NCI-H2196 (cell line): ENCODE results near the gene TNIP1.

ENCODE experiments used
- DNase-seq: peaks from one replicate; lab custom pipeline; 2025; ENCODE audit not compliant: unreplicated experiment; lab: John Stamatoyannopoulos, UW

TNIP1 gene

GRCh38 chr5:151085517-151086041 lies 4.7 kb upstream of the TNIP1 start:
- no peak for DNase-seq

- DNase-seq: no peak
Observed at GRCh38 chr5:151084363-151084762, 3.5 kb upstream of the TNIP1 start.

- no peak for DNase-seq
Observed at GRCh38 chr5:151083081-151083676, 2.3 kb upstream of the TNIP1 start.

- no peak for DNase-seq
Observed at GRCh38 chr5:151082282-151082902, 1.6 kb upstream of the TNIP1 start.

- no peak for DNase-seq
Observed at GRCh38 chr5:151081431-151082281, 822 bp upstream of the TNIP1 start.

- DNase-seq: no peak
Observed at GRCh38 chr5:151079838-151080612, 809 bp downstream of the TNIP1 start.

- DNase-seq: no peak
Observed at GRCh38 chr5:151078490-151079262, 2.2 kb downstream of the TNIP1 start.

GRCh38 chr5:151077967-151078366 lies 2.9 kb downstream of the TNIP1 start:
- no peak for DNase-seq

- DNase-seq: no peak
Observed at GRCh38 chr5:151077419-151077818, 3.4 kb downstream of the TNIP1 start.

GRCh38 chr5:151076616-151077015 lies 4.2 kb downstream of the TNIP1 start:
- DNase-seq: no peak

- DNase-seq: no peak
Observed at GRCh38 chr5:151075698-151076331, 5.0 kb downstream of the TNIP1 start.

GRCh38 chr5:151074557-151074956 lies 6.3 kb downstream of the TNIP1 start:
- DNase-seq: no peak

GRCh38 chr5:151073280-151073679 lies 7.6 kb downstream of the TNIP1 start:
- no peak for DNase-seq

- DNase-seq: no peak
Observed at GRCh38 chr5:151072630-151073025, 8.2 kb downstream of the TNIP1 start.

- DNase-seq: no peak
Observed at GRCh38 chr5:151071848-151072629, 8.8 kb downstream of the TNIP1 start.

- no peak for DNase-seq
Observed at GRCh38 chr5:151071021-151071420, 9.8 kb downstream of the TNIP1 start.

GRCh38 chr5:151070449-151070848 lies 10.4 kb downstream of the TNIP1 start:
- no peak for DNase-seq

GRCh38 chr5:151068433-151069197 lies 12.2 kb downstream of the TNIP1 start:
- DNase-seq: no peak
